ENCODE measurements around the gene PTBP1. TPM values are rescaled to one million over a fixed set of nuclear protein-coding genes. Genes with fewer than 3 reads are reported as not detected.

The PTBP1 gene
- total RNA-seq, 1 donor from 2014 or later = 386 TPM

DNA sequence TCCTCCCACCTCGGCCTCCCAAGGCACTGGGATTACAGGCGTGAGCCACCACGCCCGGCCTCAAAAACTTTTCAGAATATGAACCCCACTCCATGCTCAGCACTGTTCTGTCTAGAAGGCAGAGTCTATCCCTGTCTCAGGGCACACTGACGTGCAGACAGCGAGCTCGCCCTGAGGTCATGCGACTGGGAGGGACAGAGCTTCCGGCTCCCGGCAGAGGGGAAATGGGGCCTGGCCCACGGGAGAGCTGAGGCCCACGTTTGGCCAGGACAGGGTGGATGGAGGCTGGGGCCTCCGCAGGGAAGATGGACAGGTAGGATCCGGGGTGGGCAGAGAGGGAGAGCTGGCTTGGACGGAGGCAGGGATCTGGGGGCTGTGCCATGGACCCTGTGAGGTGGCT, 27.6 kb downstream of the PTBP1 start:
- Histone ChIP-seq H3K4me3 (ENCODE audit: insufficient read depth, low read depth, low read length) (no peak overlapping the region), H3K9me3 (ENCODE audit: insufficient read depth, low read depth, low read length) (no peaks in the 10 kb centered on the region), H3K36me3 (ENCODE audit: insufficient read depth, low read length) (no peaks in the 10 kb centered on the region), H3K4me2 (ENCODE audit: low read length) (no peak overlapping the region), H3K79me2 (ENCODE audit: insufficient read depth, low read length) (no peaks in the 10 kb centered on the region), H3K27ac (ENCODE audit: low read depth, low read length) (no peak overlapping the region), H4K20me1 (ENCODE audit: insufficient read depth, low read length) (no peaks in the 10 kb centered on the region), H3K9ac (ENCODE audit: low read length) (no peak overlapping the region), H3K4me1 (ENCODE audit: insufficient read depth, low read length) (no peaks in the 10 kb centered on the region), H2AFZ (ENCODE audit: low read depth, low read length) (no peak overlapping the region), H3K27me3 (ENCODE audit: insufficient read depth, low read length) (peaks cover 2% of the 10 kb centered on the region)
- no peaks in the 10 kb centered on the region for H3K27me3 Mint-ChIP-seq (ENCODE audit: low read depth, unreplicated experiment)
- FAIRE-seq (no peak), DNase-seq (ENCODE audit: low read depth) (no peak)
- TF ChIP-seq, protein P1, sequence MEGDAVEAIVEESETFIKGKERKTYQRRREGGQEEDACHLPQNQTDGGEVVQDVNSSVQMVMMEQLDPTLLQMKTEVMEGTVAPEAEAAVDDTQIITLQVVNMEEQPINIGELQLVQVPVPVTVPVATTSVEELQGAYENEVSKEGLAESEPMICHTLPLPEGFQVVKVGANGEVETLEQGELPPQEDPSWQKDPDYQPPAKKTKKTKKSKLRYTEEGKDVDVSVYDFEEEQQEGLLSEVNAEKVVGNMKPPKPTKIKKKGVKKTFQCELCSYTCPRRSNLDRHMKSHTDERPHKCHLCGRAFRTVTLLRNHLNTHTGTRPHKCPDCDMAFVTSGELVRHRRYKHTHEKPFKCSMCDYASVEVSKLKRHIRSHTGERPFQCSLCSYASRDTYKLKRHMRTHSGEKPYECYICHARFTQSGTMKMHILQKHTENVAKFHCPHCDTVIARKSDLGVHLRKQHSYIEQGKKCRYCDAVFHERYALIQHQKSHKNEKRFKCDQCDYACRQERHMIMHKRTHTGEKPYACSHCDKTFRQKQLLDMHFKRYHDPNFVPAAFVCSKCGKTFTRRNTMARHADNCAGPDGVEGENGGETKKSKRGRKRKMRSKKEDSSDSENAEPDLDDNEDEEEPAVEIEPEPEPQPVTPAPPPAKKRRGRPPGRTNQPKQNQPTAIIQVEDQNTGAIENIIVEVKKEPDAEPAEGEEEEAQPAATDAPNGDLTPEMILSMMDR (IDR thresholded peaks at IDR 0.05; ENCODE audit: insufficient read depth, low read depth, low read length) = no peak
- no peak for TF ChIP-seq EZH2 (IDR thresholded peaks at IDR 0.05; ENCODE audit: insufficient read depth, low read length)
- no peak overlapping the region for H3K27ac Mint-ChIP-seq (ENCODE audit: unreplicated experiment)
- no peaks in the 10 kb centered on the region for H3K9me3 Mint-ChIP-seq (ENCODE audit: unreplicated experiment)
- H3K4me3 Mint-ChIP-seq (ENCODE audit: unreplicated experiment) = no peak overlapping the region
- no peaks in the 10 kb centered on the region for H3K4me1 Mint-ChIP-seq (ENCODE audit: low read depth, unreplicated experiment)
- H3K36me3 Mint-ChIP-seq (ENCODE audit: low read depth, unreplicated experiment) = no peaks in the 10 kb centered on the region

DNA sequence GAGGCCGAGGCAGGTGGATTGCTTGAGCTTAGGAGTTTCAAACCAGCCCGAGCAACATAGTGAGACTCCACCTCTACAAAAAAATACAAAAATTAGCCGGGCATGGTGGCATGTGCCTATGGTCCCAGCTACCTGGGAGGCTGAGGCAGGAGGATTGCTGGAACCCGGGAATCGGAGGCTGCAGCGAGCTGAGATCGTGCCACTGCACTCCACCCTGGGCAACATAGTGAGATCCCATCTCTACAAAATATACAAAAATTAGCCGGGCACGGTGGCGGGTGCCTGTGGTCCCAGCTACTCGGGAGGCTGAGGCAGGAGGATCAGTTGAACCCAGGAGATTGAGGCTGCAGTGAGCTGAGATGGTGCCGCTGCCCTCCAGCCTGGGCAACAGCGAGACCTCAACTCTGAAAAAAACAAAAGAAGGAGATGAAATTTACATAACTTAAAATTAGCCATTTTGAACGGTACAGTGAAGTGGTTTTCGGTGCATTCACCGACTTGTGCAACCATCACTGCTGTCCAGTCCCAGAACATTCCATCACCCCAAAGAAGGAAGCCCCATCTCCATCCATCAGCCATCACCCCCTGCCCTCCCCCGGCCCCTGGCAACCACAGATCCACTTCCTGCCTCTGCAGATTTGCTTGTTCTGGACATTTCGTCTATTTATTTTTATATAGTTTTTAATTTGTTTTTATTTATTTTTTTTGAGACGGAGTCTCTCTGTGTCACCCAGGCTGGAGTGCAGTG, 28.8 kb downstream of the PTBP1 start:
- no peak for DNase-seq (ENCODE audit: low read depth)
- no peaks in the 10 kb centered on the region for H3K79me2 ChIP-seq (ENCODE audit: insufficient read depth, low read length)

More for the DNA sequence above, 28.8 kb downstream of the PTBP1 start:
- H3K9me3 ChIP-seq (ENCODE audit: insufficient read depth, low read depth, low read length) = no peaks in the 10 kb centered on the region
- no peak for FAIRE-seq
- Mint-ChIP-seq H3K4me1 (ENCODE audit: low read depth, unreplicated experiment) (no peaks in the 10 kb centered on the region), H3K27ac (ENCODE audit: unreplicated experiment) (no peak overlapping the region), H3K27me3 (ENCODE audit: low read depth, unreplicated experiment) (no peaks in the 10 kb centered on the region), H3K36me3 (ENCODE audit: low read depth, unreplicated experiment) (no peaks in the 10 kb centered on the region), H3K4me3 (ENCODE audit: unreplicated experiment) (no peak overlapping the region), H3K9me3 (ENCODE audit: unreplicated experiment) (no peaks in the 10 kb centered on the region)
- no peak overlapping the region for H3K9ac ChIP-seq (ENCODE audit: low read length)
- H3K4me3 ChIP-seq (ENCODE audit: insufficient read depth, low read depth, low read length) = no peak overlapping the region
- no peak for TF ChIP-seq EZH2 (IDR thresholded peaks at IDR 0.05; ENCODE audit: insufficient read depth, low read length)
- TF ChIP-seq, protein P1 (IDR thresholded peaks at IDR 0.05; ENCODE audit: insufficient read depth, low read depth, low read length) = no peak
- H3K36me3 ChIP-seq (ENCODE audit: insufficient read depth, low read length) = no peaks in the 10 kb centered on the region
- H2AFZ ChIP-seq (ENCODE audit: low read depth, low read length) = no peak overlapping the region
- no peaks in the 10 kb centered on the region for H3K4me1 ChIP-seq (ENCODE audit: insufficient read depth, low read length)
- no peaks in the 10 kb centered on the region for H4K20me1 ChIP-seq (ENCODE audit: insufficient read depth, low read length)
- H3K4me2 ChIP-seq (ENCODE audit: low read length) = no peak overlapping the region
- H3K27me3 ChIP-seq (ENCODE audit: insufficient read depth, low read length) = peaks cover 2% of the 10 kb centered on the region
- no peak overlapping the region for H3K27ac ChIP-seq (ENCODE audit: low read depth, low read length)

Data from astrocyte (in vitro differentiated cells and primary cell).